GM12872 (cell line): ENCODE data around the gene SYNE1.

Source experiments
- TF ChIP-seq, protein P1 (sequence below): IDR thresholded peaks from 3 replicates; pipeline ENCODE4 v1.5.1; 2011; ENCODE audit warnings: low read depth, mild to moderate bottlenecking, low read length, moderate library complexity; ENCODE audit not compliant: insufficient read depth

Gene SYNE1

DNA sequence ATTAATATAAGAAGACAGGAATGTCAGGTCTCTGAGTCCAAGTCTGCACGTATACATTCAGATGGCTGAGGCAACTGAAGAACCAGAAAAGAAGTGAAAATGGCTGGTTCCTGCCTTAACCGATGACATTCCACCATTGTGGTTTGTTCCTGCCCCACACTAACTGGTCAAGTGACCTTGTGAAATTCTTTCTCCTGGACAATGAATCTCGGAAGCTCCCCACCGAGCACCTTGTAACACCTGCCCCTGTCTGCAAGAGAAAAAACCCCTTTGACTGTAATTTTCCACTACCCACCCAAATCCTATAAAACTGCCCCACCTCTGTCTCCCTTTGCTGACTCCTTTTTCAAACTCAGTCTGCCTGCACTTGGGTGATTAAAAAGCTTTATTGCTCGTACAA, 140.4 kb downstream of the SYNE1 start:
- TF ChIP-seq, protein P1, sequence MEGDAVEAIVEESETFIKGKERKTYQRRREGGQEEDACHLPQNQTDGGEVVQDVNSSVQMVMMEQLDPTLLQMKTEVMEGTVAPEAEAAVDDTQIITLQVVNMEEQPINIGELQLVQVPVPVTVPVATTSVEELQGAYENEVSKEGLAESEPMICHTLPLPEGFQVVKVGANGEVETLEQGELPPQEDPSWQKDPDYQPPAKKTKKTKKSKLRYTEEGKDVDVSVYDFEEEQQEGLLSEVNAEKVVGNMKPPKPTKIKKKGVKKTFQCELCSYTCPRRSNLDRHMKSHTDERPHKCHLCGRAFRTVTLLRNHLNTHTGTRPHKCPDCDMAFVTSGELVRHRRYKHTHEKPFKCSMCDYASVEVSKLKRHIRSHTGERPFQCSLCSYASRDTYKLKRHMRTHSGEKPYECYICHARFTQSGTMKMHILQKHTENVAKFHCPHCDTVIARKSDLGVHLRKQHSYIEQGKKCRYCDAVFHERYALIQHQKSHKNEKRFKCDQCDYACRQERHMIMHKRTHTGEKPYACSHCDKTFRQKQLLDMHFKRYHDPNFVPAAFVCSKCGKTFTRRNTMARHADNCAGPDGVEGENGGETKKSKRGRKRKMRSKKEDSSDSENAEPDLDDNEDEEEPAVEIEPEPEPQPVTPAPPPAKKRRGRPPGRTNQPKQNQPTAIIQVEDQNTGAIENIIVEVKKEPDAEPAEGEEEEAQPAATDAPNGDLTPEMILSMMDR: no peak

DNA sequence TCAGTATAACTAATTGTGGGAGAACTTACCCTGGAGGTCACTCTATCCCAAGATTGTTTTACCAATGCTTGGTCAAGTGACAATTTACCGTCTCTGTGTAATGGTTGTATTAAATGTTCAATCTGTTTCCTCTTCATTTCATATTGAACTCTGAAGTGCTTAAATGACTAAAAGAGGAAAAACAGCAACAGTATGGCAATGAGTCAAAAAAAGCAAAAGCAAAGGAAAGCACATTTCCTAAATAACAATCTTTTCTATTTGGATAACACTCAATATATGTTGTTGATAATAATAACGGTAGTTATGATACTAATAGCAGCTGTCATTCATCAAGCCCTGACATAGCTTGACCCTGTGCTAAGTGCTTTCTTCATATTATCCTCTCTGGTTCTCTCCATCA, 152.4 kb downstream of the SYNE1 start:
- TF ChIP-seq, protein P1: no peak

DNA sequence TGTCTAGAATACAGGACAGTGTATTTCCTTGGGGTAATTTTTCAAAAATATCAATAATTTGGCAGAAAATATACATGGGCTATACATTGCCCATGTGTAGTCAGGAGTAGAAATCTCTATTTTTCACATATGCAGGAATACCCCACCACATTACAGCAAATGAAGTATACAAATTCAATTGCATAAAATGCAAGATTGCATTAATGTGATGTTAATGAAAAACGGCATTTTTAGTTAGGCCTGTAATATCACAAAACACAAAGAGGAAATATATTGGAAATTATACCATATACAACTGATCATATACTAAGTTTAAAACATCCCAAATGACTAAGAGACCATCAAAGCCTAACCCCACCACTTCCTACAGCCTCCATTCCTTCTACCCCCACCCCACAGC, 154.9 kb downstream of the SYNE1 start:
- TF ChIP-seq, protein P1: no peak

DNA sequence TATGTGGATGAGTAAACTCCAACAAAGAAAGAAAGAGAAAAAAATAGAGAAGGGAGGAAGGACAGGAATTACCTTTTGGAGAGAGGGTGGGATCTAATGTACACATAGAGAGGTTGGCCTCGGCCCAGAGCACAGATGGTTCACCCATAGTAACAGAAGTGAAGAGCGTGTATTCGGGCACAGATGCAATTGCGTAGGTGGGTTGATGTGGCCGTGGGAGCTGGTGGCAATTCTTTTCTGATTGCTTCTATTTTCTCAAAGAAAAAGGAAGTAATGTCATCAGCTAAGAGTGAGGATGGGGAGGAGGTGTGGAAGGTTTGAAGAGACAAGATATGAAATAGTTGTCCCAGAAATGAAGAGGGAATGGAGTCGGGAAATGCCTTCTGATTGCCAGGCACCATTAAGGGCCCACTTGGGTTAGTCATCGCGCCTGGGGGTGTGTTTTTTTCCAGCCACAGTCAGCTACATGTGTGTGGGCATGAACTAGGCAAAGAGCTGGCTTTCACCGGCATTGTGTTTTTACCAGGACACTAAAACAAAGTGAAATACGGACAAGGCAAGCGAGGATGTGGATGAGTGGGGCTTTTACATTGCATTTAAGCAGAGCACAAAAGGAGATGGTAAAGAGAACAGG, 158.7 kb downstream of the SYNE1 start:
- TF ChIP-seq, protein P1: no peak

DNA sequence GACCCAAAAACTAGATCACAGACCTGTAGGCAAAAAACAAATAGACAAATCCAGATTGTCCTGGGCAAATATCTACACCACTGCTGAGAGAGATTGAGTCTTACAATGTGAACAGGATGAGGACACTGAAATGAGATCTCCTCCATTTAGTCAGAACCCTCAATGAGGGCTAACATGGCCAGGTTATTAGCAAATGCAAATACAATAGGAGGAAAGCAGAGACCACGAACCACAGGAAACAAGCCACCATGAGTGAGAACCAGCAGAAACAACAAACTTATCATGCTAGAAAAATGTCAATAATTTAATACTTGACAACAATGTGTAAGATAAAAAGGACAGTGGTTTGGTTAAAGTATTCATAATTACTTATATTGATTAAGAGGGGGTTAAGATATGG, 162.8 kb downstream of the SYNE1 start:
- TF ChIP-seq, protein P1: no peak

DNA sequence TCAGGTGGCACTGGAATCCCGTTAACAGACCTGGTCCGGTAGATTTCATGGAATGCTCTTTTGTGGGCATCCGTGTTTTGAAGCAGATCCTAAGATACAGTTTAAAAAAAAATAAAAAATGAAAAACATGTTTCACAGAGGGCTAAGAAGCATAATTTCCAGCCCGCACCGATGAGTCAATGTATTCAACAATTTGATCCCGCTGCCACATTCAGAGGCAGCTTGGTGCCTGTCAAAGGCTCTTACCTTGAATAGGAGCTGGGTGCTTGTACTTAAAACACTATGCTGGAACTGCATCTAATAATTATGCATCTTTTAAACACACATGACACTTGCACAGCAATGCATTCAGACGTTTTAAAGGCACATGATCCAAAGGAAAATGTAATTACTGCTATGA, 164.8 kb downstream of the SYNE1 start:
- TF ChIP-seq, protein P1: no peak

DNA sequence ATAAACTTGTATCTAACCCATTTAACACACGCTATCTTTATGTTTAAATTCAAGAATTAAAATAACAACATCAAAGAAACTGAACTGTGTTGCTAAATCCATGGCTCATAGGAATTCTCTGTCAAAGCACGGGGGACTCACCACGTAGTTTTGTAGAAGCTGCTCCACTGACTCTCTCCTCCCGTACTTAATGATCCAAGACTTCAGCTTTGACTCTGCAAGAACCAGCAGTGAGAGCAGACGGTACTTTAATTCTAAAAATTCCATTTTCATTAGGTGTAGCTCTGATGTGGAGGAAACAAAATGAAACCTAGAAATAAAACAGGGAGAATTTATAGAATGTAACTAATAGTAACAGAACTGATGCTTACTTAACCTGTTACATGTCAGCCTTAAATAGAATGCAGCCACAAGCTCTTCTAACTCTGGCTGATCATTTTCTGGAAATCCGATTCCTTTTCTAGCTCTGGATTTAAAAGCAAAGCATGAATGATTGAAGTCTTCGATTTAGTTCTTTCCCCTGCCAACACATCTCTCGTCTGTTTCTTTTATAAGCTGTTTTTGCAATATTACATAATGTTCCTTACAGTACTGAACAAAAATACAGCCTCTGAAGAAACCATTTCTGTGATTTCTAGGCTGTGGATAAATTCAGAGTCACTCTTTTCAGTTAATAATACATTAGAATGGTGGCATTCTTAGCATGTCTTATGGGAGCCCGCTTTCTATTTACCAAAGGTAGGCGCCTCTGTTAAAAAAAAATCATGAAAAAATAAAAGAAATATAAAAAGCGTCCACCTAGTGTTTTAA, 165.5 kb downstream of the SYNE1 start:
- TF ChIP-seq, protein P1: no peak
